Measurements from ENCODE around the gene RYR2. TPM values are rescaled to one million over a fixed set of nuclear protein-coding genes. Genes with fewer than 3 reads are reported as not detected.

RYR2 gene
- total RNA-seq, 4 donors from 2014 or later = 1.2 to 7.0 (median 2.5) TPM

DNA sequence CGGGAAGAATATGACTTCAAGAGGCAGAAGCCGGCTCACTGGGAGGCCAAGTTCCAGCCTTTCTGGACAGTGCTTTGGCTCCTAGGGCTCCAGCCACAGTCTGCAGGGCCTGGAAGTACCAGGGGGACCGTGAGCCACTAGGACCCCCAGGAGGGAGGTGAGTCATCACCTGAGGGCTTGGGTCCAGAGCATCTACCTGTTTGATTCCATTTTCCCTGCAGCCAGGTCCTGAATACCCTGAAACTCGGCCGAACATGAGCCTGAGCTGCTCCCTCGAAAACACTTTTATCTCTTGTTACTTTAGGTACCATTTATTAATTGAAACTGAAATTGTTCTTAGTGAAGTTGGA is 164.1 kb downstream of the RYR2 start:
- WGBS, 2 donors (ENCODE audit: low coverage in 1 of 2) = 76 to 80% methylated on average over 2 to 6 of the region's 6 CpGs
- Histone ChIP-seq H3K27ac (no peak overlapping the region), H3K36me3 (no peaks in the 10 kb centered on the region), H3K9me3 (no peaks in the 10 kb centered on the region), H3K27me3 (no peaks in the 10 kb centered on the region), H3K4me3 (no peak overlapping the region), H3K4me1 (no peaks in the 10 kb centered on the region)
- intact Hi-C loops (cut with DNase I; ENCODE audit: low total_unique reads) (no loop called here), in situ Hi-C loops (cut with MboI; ENCODE audit: low pct_ligation_motif_present in 1 of 4, low pct_unique_long_range_greater_than_20kb in 1 of 4, low sequenced_read_pairs in 3 of 4) (no loop called here)
- DNase-seq = no peak
- TF ChIP-seq, protein P1, sequence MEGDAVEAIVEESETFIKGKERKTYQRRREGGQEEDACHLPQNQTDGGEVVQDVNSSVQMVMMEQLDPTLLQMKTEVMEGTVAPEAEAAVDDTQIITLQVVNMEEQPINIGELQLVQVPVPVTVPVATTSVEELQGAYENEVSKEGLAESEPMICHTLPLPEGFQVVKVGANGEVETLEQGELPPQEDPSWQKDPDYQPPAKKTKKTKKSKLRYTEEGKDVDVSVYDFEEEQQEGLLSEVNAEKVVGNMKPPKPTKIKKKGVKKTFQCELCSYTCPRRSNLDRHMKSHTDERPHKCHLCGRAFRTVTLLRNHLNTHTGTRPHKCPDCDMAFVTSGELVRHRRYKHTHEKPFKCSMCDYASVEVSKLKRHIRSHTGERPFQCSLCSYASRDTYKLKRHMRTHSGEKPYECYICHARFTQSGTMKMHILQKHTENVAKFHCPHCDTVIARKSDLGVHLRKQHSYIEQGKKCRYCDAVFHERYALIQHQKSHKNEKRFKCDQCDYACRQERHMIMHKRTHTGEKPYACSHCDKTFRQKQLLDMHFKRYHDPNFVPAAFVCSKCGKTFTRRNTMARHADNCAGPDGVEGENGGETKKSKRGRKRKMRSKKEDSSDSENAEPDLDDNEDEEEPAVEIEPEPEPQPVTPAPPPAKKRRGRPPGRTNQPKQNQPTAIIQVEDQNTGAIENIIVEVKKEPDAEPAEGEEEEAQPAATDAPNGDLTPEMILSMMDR (IDR thresholded peaks at IDR 0.05) = no peak
- no peak for TF ChIP-seq EP300 (IDR thresholded peaks at IDR 0.05; ENCODE audit: low read depth)
- no peak for TF ChIP-seq POLR2A (IDR thresholded peaks at IDR 0.05)
- no peak for TF ChIP-seq POLR2AphosphoS5 (IDR thresholded peaks at IDR 0.05)

DNA sequence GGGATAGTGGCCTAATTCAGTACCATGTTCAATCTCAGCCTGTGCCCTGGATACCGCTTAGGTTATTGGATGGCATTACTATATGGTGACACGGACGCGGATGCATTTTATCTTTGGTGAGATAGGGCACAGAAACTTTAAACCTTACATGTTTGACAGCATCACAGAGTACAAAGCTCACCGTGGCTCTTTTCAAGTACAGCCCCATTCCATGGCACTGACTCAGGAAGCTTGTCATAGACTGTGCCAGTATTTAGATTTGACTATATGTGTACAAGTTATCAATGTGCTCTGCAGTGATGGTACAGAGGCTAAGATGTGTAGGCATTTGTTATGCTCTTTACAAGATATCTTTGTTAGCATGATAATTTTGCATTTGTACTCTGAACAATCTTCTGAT is 169.0 kb downstream of the RYR2 start:
- no peak for DNase-seq
- Histone ChIP-seq H3K27ac (no peak overlapping the region), H3K9me3 (no peaks in the 10 kb centered on the region), H3K27me3 (no peaks in the 10 kb centered on the region), H3K4me1 (no peaks in the 10 kb centered on the region), H3K36me3 (no peaks in the 10 kb centered on the region), H3K4me3 (no peak overlapping the region)
- TF ChIP-seq EP300 (IDR thresholded peaks at IDR 0.05; ENCODE audit: low read depth) = no peak
- no peak for TF ChIP-seq POLR2AphosphoS5 (IDR thresholded peaks at IDR 0.05)
- TF ChIP-seq POLR2A (IDR thresholded peaks at IDR 0.05) = no peak
- TF ChIP-seq, protein P1 (IDR thresholded peaks at IDR 0.05) = no peak
- in situ Hi-C loops (cut with MboI; ENCODE audit: low pct_ligation_motif_present in 1 of 4, low pct_unique_long_range_greater_than_20kb in 1 of 4, low sequenced_read_pairs in 3 of 4) (no loop called here), intact Hi-C loops (cut with DNase I; ENCODE audit: low total_unique reads) (no loop called here)
- WGBS, 2 donors (ENCODE audit: low coverage in 1 of 2) = 69 to 74% methylated on average over 5 of the region's 5 CpGs

DNA sequence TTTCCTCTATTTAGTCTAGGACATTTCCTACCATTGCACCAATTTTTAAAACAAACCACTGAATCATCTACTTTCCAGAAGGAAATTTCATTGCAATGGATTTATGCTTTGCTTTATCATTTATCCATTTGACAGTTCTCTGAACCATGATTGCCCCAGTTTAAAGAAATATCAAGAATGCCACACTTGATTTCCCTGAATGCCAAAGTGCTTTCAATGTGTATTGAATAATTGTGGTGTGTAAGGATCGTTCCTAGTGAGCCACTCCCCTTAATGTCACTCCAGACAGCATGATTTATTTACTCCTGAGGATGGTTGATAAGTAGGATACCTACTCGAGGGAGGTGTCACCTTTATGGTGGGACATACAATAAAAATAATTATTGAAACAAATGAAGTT is 169.6 kb downstream of the RYR2 start:
- no peak overlapping the region for H3K4me3 ChIP-seq
- no peaks in the 10 kb centered on the region for H3K27me3 ChIP-seq
- H3K36me3 ChIP-seq = no peaks in the 10 kb centered on the region
- no peak for DNase-seq
- H3K9me3 ChIP-seq = no peaks in the 10 kb centered on the region
- no peak overlapping the region for H3K27ac ChIP-seq
- no peak for TF ChIP-seq POLR2A (IDR thresholded peaks at IDR 0.05)
- TF ChIP-seq EP300 (IDR thresholded peaks at IDR 0.05; ENCODE audit: low read depth) = no peak
- TF ChIP-seq POLR2AphosphoS5 (IDR thresholded peaks at IDR 0.05) = no peak
- TF ChIP-seq, protein P1 (IDR thresholded peaks at IDR 0.05) = no peak
- H3K4me1 ChIP-seq = no peaks in the 10 kb centered on the region
- intact Hi-C loops (cut with DNase I; ENCODE audit: low total_unique reads) (no loop called here), in situ Hi-C loops (cut with MboI; ENCODE audit: low pct_ligation_motif_present in 1 of 4, low pct_unique_long_range_greater_than_20kb in 1 of 4, low sequenced_read_pairs in 3 of 4) (no loop called here)
- 17 to 21% methylated on average over 2 of the region's 2 CpGs for WGBS, 2 donors (ENCODE audit: low coverage in 1 of 2)

DNA sequence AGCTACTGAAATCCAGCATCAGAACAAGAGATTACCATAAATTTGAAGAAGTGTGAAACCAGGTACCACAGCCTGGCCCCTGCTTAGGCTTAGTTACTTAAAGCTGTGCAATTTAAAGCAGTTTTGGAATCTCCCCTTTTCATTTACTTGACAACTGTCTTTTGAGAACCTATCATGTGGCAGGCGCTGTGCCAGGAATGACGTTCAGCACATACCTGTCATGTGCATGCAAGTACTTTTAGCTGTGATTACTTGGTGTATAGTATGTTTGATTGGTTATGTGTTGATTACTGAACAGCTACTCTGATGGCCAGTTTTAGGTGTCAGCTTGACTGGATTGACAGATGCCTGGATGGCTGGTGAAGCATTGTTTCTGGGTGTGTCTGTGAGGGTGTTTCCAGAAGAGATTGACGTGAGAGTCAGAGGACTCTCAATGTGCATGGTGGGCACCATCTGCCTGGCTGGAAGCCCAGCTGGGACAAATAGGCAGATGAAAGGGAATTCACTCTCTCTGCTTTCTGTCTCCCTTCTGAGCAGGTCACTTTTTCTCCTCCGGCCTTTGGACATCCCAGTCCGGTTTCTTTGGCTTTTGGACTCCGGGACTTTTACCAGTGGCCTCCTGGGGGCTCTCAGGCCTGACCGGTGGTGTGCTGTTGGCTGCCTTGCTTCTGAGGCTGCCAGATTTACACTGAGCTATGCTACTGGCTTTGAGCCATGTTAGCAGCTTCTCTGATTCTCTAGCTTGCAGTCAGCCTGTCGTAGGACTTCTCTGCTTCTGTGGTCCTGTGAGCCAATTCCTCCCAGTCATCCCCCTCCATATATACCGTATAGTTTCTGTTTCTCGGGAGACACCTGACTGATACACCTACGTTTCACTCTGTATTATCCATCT is 178.0 kb downstream of the RYR2 start:
- TF ChIP-seq, protein P1 (IDR thresholded peaks at IDR 0.05) = no peak
- TF ChIP-seq EP300 (IDR thresholded peaks at IDR 0.05; ENCODE audit: low read depth) (no peak), POLR2AphosphoS5 (IDR thresholded peaks at IDR 0.05) (no peak), POLR2A (IDR thresholded peaks at IDR 0.05) (no peak)
- in situ Hi-C loops (cut with MboI; ENCODE audit: low pct_ligation_motif_present in 1 of 4, low pct_unique_long_range_greater_than_20kb in 1 of 4, low sequenced_read_pairs in 3 of 4) = no loop called here
- Histone ChIP-seq H3K4me3 (no peak overlapping the region), H3K27ac (peak overlapping the region in 1 of 4 donors; percentile 19), H3K36me3 (no peaks in the 10 kb centered on the region), H3K4me1 (peaks cover 0 to 7% (median 1%) of the 10 kb centered on the region in 4 donors), H3K9me3 (no peaks in the 10 kb centered on the region), H3K27me3 (no peaks in the 10 kb centered on the region)
- WGBS, 2 donors (ENCODE audit: low coverage in 1 of 2) = 56 to 59% methylated on average over 7 to 11 of the region's 11 CpGs
- intact Hi-C loops (cut with DNase I; ENCODE audit: low total_unique reads) = no loop called here
- no peak for DNase-seq
